HG03095 (cell line): Measurements from ENCODE around the gene RFNG.

Experiments
- ATAC-seq: cut with Tn5 transposase; IDR thresholded peaks from one replicate; pipeline ENCODE4 v1.9.1; 2021; ENCODE audit warnings: moderate library complexity; ENCODE audit not compliant: unreplicated experiment

The RFNG gene

GRCh38 chr17:82059272-82060000 lies 7.8 kb upstream of the RFNG start:
- ATAC-seq, result no peak

GRCh38 chr17:82058855-82059249 lies 7.2 kb upstream of the RFNG start:
- no peak for ATAC-seq

GRCh38 chr17:82058230-82058854 lies 6.7 kb upstream of the RFNG start:
- no peak for ATAC-seq

GRCh38 chr17:82056729-82057621 lies 5.4 kb upstream of the RFNG start:
- no peak for ATAC-seq

- ATAC-seq, result no peak
Measured at GRCh38 chr17:82055965-82056728, 4.5 kb upstream of the RFNG start.

- no peak for ATAC-seq
Measured at GRCh38 chr17:82055023-82055964, 3.7 kb upstream of the RFNG start.

- no peak for ATAC-seq
Measured at GRCh38 chr17:82054351-82055022, 2.9 kb upstream of the RFNG start.

GRCh38 chr17:82053556-82054263 lies 2.1 kb upstream of the RFNG start:
- no peak for ATAC-seq

- no peak for ATAC-seq
Measured at GRCh38 chr17:82053130-82053529, 1.5 kb upstream of the RFNG start.

- no peak for ATAC-seq
Measured at GRCh38 chr17:82052638-82053059, 1.0 kb upstream of the RFNG start.

- ATAC-seq, result no peak
Measured at GRCh38 chr17:82050761-82051641, 610 bp downstream of the RFNG start.

- no peak for ATAC-seq
Measured at GRCh38 chr17:82050152-82050760, 1.4 kb downstream of the RFNG start.

GRCh38 chr17:82049521-82049971 lies 2.1 kb downstream of the RFNG start:
- no peak for ATAC-seq

- no peak for ATAC-seq
Measured at GRCh38 chr17:82049106-82049505, 2.5 kb downstream of the RFNG start.

- no peak for ATAC-seq
Measured at GRCh38 chr17:82048571-82048971, 3.0 kb downstream of the RFNG start.

GRCh38 chr17:82047914-82048570 lies 3.6 kb downstream of the RFNG start:
- ATAC-seq, result no peak

GRCh38 chr17:82047379-82047778 lies 4.2 kb downstream of the RFNG start:
- ATAC-seq, result no peak
